H1 (cell line): Measurements from ENCODE around the gene MRC2. TPM values are rescaled to one million over a fixed set of nuclear protein-coding genes. Genes with fewer than 3 reads are reported as not detected.

Experiments used
- CTCF ChIA-PET: fragments of 300-600 bp; sonication (Branson Sonifier 250); formaldehyde crosslinking; loops from one replicate; lab custom pipeline; 2021; ENCODE audit not compliant: partially characterized antibody; lab: Charles Lee
- POLR2A ChIA-PET: fragments of 300-600 bp; sonication (Branson Sonifier 250); formaldehyde crosslinking; loops from one replicate; lab custom pipeline; 2021; ENCODE audit warnings: inconsistent platforms; ENCODE audit not compliant: partially characterized antibody; lab: Charles Lee
- DNase-seq, 2 experiments: peaks; one replicate each; pipeline versions ENCODE4 v3.0.0 to v3.0.0-alpha.2; 2010 to 2022; ENCODE audit warnings: low spot score in 2 of 2, low read depth in 1 of 2, mixed read lengths in 1 of 2
- FAIRE-seq: peaks from 2 replicates; lab custom pipeline; 2011; peaks lifted over from hg19 to GRCh38; lab: Jason Lieb, UNC
- H2AFZ ChIP-seq: 2 replicates; pipeline ENCODE4 v1.8.1; 2012; ENCODE audit warnings: low read length, inconsistent platforms
- H2AK5ac ChIP-seq: 2 replicates; pipeline ENCODE4 v1.6.1; 2013; ENCODE audit warnings: low read depth, low read length
- H2BK120ac ChIP-seq: replicated peaks from 2 replicates; pipeline ENCODE3; 2013; ENCODE audit warnings: low read depth, low read length, inconsistent platforms
- H2BK12ac ChIP-seq: 2 replicates; pipeline ENCODE4 v1.6.1; 2013; ENCODE audit warnings: low read depth, low read length
- H2BK15ac ChIP-seq: 2 replicates; pipeline ENCODE4 v1.6.1; 2013; ENCODE audit warnings: low read length
- H2BK20ac ChIP-seq: 2 replicates; pipeline ENCODE4 v1.6.1; 2013; ENCODE audit warnings: low read length
- H2BK5ac ChIP-seq: 2 replicates; pipeline ENCODE4 v1.6.1; 2013; ENCODE audit warnings: low read depth, low read length
- H3K14ac ChIP-seq: 2 replicates; pipeline ENCODE4 v1.6.1; 2013; ENCODE audit warnings: inconsistent platforms; ENCODE audit not compliant: insufficient read length
- H3K18ac ChIP-seq: 2 replicates; pipeline ENCODE4 v1.6.1; 2013; ENCODE audit warnings: low read length; ENCODE audit errors: extremely low read depth
- H3K23ac ChIP-seq: 2 replicates; pipeline ENCODE4 v1.6.1; 2013; ENCODE audit warnings: inconsistent platforms; ENCODE audit not compliant: insufficient read length
- H3K23me2 ChIP-seq: 2 replicates; pipeline ENCODE4 v1.6.1; 2013; ENCODE audit warnings: low read depth, low read length
- H3K27ac ChIP-seq: 2 replicates; pipeline ENCODE4 v1.6.1; 2011; ENCODE audit warnings: low read depth, low read length, inconsistent platforms
- H3K27me3 ChIP-seq, 4 experiments: replicated peaks in 1 of 4; 1 replicate in 1 of 4; 2 replicates in 3 of 4; pipeline versions ENCODE4 v1.6.1 to v1.8.1; 2011 to 2013; ENCODE audit warnings: low read length in 3 of 4, mild to moderate bottlenecking in 3 of 4, inconsistent platforms in 2 of 4, mixed read lengths in 2 of 4, moderate library complexity in 1 of 4; ENCODE audit not compliant: control insufficient read depth in 3 of 4, insufficient read depth in 3 of 4; ENCODE audit errors: extremely low read depth in 1 of 4
- H3K36me3 ChIP-seq, 4 experiments: 2 replicates each; pipeline versions ENCODE4 v1.6.1 to v1.8.1; 2011 to 2013; ENCODE audit warnings: mild to moderate bottlenecking in 4 of 4, low read length in 3 of 4, moderate library complexity in 2 of 4, control low read depth in 1 of 4, inconsistent platforms in 1 of 4; ENCODE audit not compliant: insufficient read depth in 4 of 4, control insufficient read depth in 2 of 4
- H3K4ac ChIP-seq: replicated peaks from 2 replicates; pipeline ENCODE3; 2013; ENCODE audit warnings: low read length, low read depth, mixed read lengths, inconsistent platforms; ENCODE audit not compliant: insufficient read length
- H3K4me1 ChIP-seq, 4 experiments: replicated peaks in 1 of 4; 1 replicate in 1 of 4; 2 replicates in 3 of 4; pipeline versions ENCODE4 v1.6.1 to v1.8.1; 2011 to 2013; ENCODE audit warnings: low read length in 3 of 4, inconsistent platforms in 2 of 4, mixed read lengths in 1 of 4; ENCODE audit not compliant: insufficient read depth in 4 of 4, control insufficient read depth in 3 of 4
- H3K4me2 ChIP-seq, 2 experiments: 2 replicates each; pipeline versions ENCODE4 v1.6.1 to v1.8.1; 2011 to 2013; ENCODE audit warnings: low read depth in 2 of 2, low read length in 2 of 2, control low read depth in 1 of 2, inconsistent platforms in 1 of 2, mild to moderate bottlenecking in 1 of 2; ENCODE audit not compliant: insufficient read depth in 1 of 2
- H3K4me3 ChIP-seq, 4 experiments: fragments of 200-600, 300-600 bp in 1 of 4; sonication (generic), shearing (Covaris generic), sonication (Bioruptor Twin) in 1 of 4; 2 replicates each; pipeline versions ENCODE4 v1.5.1 to v1.8.1; 2011 to 2016; ENCODE audit warnings: low read length in 4 of 4, low read depth in 3 of 4, control low read depth in 2 of 4, inconsistent platforms in 2 of 4, mild to moderate bottlenecking in 2 of 4, mixed read lengths in 1 of 4, moderate library complexity in 1 of 4; ENCODE audit not compliant: insufficient read depth in 2 of 4; ENCODE audit errors: extremely low read depth in 1 of 4
- H3K56ac ChIP-seq: replicated peaks from 2 replicates; pipeline ENCODE3; 2013; ENCODE audit warnings: low read depth, mild to moderate bottlenecking, mixed read lengths, low read length, inconsistent platforms; ENCODE audit not compliant: insufficient read length
- H3K79me1 ChIP-seq: 2 replicates; pipeline ENCODE4 v1.6.1; 2013; ENCODE audit warnings: low read depth, low read length, control low read depth
- H3K79me2 ChIP-seq, 2 experiments: 2 replicates each; pipeline versions ENCODE4 v1.6.1 to v1.8.1; 2012 to 2013; ENCODE audit warnings: low read length in 2 of 2, mild to moderate bottlenecking in 2 of 2, inconsistent platforms in 1 of 2; ENCODE audit not compliant: insufficient read depth in 2 of 2, control insufficient read depth in 1 of 2
- H3K9ac ChIP-seq, 4 experiments: replicated peaks in 1 of 4; 1 replicate in 1 of 4; 2 replicates in 3 of 4; pipeline versions ENCODE4 v1.6.1 to v1.8.1; 2011 to 2013; ENCODE audit warnings: low read depth in 3 of 4, low read length in 3 of 4, control low read depth in 2 of 4, mild to moderate bottlenecking in 2 of 4, moderate library complexity in 2 of 4, inconsistent platforms in 1 of 4; ENCODE audit errors: extremely low read depth in 1 of 4
- H3K9me3 ChIP-seq, 2 experiments: 2 replicates each; pipeline versions ENCODE4 v1.6.1 to v1.8.1; 2012 to 2013; ENCODE audit warnings: mild to moderate bottlenecking in 2 of 2, moderate library complexity in 2 of 2, control low read depth in 1 of 2, inconsistent platforms in 1 of 2, low read depth in 1 of 2, low read length in 1 of 2, mixed read lengths in 1 of 2; ENCODE audit not compliant: insufficient read depth in 2 of 2
- H4K20me1 ChIP-seq, 2 experiments: replicated peaks in 1 of 2; 2 replicates each; pipeline versions ENCODE3 to v1.8.1; 2011 to 2013; ENCODE audit warnings: inconsistent platforms in 2 of 2, low read length in 2 of 2, mild to moderate bottlenecking in 1 of 2; ENCODE audit not compliant: insufficient read depth in 2 of 2, control insufficient read depth in 1 of 2
- H4K5ac ChIP-seq: 2 replicates; pipeline ENCODE4 v1.6.1; 2013; ENCODE audit warnings: low read length, low read depth, mixed read lengths, inconsistent platforms; ENCODE audit not compliant: insufficient read length
- H4K8ac ChIP-seq: 2 replicates; pipeline ENCODE4 v1.8.0; 2013; ENCODE audit warnings: mild to moderate bottlenecking, moderate library complexity, low read length, inconsistent platforms; ENCODE audit not compliant: insufficient read depth; ENCODE audit errors: extremely low read depth
- H4K91ac ChIP-seq: replicated peaks from 2 replicates; pipeline ENCODE3; 2013; ENCODE audit warnings: low read length, mixed read lengths, inconsistent platforms; ENCODE audit not compliant: insufficient read length
- CBX8 ChIP-seq: fragments of 300-800, 300-1000 bp; sonication (generic); IDR thresholded peaks from 2 replicates; pipeline ENCODE4 v1.7.1; 2016; ENCODE audit warnings: low read depth, low read length, borderline replicate concordance
- KDM5A ChIP-seq: fragments of 200-600 bp; IDR thresholded peaks from 2 replicates; pipeline ENCODE4 v1.7.1; 2012; ENCODE audit warnings: mild to moderate bottlenecking, low read length, inconsistent platforms, mixed read lengths
- MAFK ChIP-seq: IDR thresholded peaks from 2 replicates; pipeline ENCODE4 v1.6.1; 2012; ENCODE audit warnings: low read depth, mild to moderate bottlenecking, improper control_type of control experiment, low read length
- SIRT6 ChIP-seq: IDR thresholded peaks from one replicate; pipeline ENCODE4 v1.7.1; 2012; ENCODE audit warnings: low read length, inconsistent platforms
- SP1 ChIP-seq: IDR thresholded peaks from 2 replicates; pipeline ENCODE4 v1.6.1; 2011; ENCODE audit warnings: low read depth, low read length
- TAF1 ChIP-seq: IDR thresholded peaks from 2 replicates; pipeline ENCODE4 v1.6.1; 2011; ENCODE audit warnings: mild to moderate bottlenecking, low read depth, low read length
- WGBS, 2 experiments: shearing (Covaris generic) in 1 of 2; methylation state at CpG; one replicate each; pipeline versions ENCODE4 v1.1.6 to v1.1.7; 2013 to 2015; ENCODE audit warnings: low lambda C conversion rate in 2 of 2, mixed read lengths in 2 of 2, inconsistent platforms in 1 of 2, low coverage in 1 of 2, missing lambda C conversion rate in 1 of 2; ENCODE audit not compliant: insufficient replicate concordance in 2 of 2, insufficient coverage in 1 of 2, insufficient read length in 1 of 2; ENCODE audit errors: extremely low coverage in 1 of 2, missing lambda C conversion rate in 1 of 2; 5-methylcytosine and 5-hydroxymethylcytosine counted together
- polyA plus RNA-seq, 7 experiments: library from polyadenylated mRNA; depleted of rRNA in 3 of 7; stranded (reverse) in 5 of 7; unstranded in 2 of 7; fragments of >200 nt in 5 of 7; fragments of 200-250 nt in 2 of 7; gene quantifications; 1 replicate in 5 of 7; 2 replicates in 1 of 7; 4 replicates in 1 of 7; pipeline versions ENCODE4 v1.2.1 to v1.2.3, GENCODE V29; 2011 to 2013; ENCODE audit warnings: missing spikeins in 2 of 7, mixed read lengths in 2 of 7
- total RNA-seq: library from RNA; stranded (reverse); fragmentation: NEBNext Ultra II Directional; extraction: Animal tissue kit (Norgen Biotek cat#: 25700); gene quantifications from 2 replicates; pipeline ENCODE4 v1.2.1, GENCODE V29; 2021

MRC2 gene
- total and polyA plus RNA-seq, 2 of the 8 experiments (the other 6 are each of a cell fraction or from before 2014, with no cell fraction given): 7.0 to 24.2 TPM

GRCh38 chr17:62681061-62681938, 53.8 kb downstream of the MRC2 start:
- ChIA-PET CTCF (interaction anchor here (1.1 to 3.7 kb wide), 6 partner anchors 9 to 314 kb away, joined by 3 to 20 read pairs (median 4); no protein-coding TSS in a partner anchor), POLR2A (interaction anchor here (0.7 to 1.4 kb wide), 2 partner anchors 9 to 13 kb away, joined by 3 read pairs; no protein-coding TSS in a partner anchor)
- Histone ChIP-seq H4K8ac (no peak overlapping the region), H3K79me1 (no peaks in the 10 kb centered on the region), H4K91ac (no peak overlapping the region), H3K9ac (no peak overlapping the region), H3K4me2 (no peak overlapping the region), H3K18ac (no peak overlapping the region), H3K79me2 (no peaks in the 10 kb centered on the region), H2BK120ac (no peak overlapping the region), H3K56ac (no peak overlapping the region), H4K20me1 (peaks cover 0 to 2% of the 10 kb centered on the region in 2 experiments), H3K27me3 (no peaks in the 10 kb centered on the region), H3K23me2 (no peaks in the 10 kb centered on the region), H3K9me3 (peaks cover 0 to 3% of the 10 kb centered on the region in 2 experiments; a peak in 2 of 4 replicates), H2BK12ac (no peak overlapping the region), H3K36me3 (peaks cover 0 to 7% (median 3%) of the 10 kb centered on the region in 4 experiments; a peak in 3 of 8 replicates), H3K4me1 (peaks cover 0 to 4% (median 0%) of the 10 kb centered on the region in 4 experiments; a peak in 2 of 7 replicates), H2BK5ac (no peak overlapping the region), H3K4me3 (no peak overlapping the region), H2BK20ac (no peak overlapping the region), H3K4ac (no peak overlapping the region), H3K23ac (no peak overlapping the region), H4K5ac (no peak overlapping the region), H3K27ac (no peak overlapping the region), H2AK5ac (no peak overlapping the region), H3K14ac (no peak overlapping the region), H2BK15ac (no peak overlapping the region), H2AFZ (no peak overlapping the region)
- FAIRE-seq: no peak
- 95% methylated on average over 17 of the region's 17 CpGs; no CpG with 5 or more reads in 1 of the 2 experiments for WGBS, 2 experiments
- TF ChIP-seq MAFK (no peak), SIRT6 (no peak), TAF1 (no peak), CBX8 (no peak), SP1 (no peak), KDM5A (no peak)
- no peak for DNase-seq
